GM23338 (cell line): ENCODE measurements around the gene DDIAS. TPM values are rescaled to one million over a fixed set of nuclear protein-coding genes. Genes with fewer than 3 reads are reported as not detected.
"Not testable (repeated sequence)": the region's sequence is repeated elsewhere in the genome, so short reads cannot be mapped to it uniquely, and the experiment has no call there.

ENCODE experiments used
- ATAC-seq: fragments of 200-7000 bp; cut with Tn5 transposase; 3 replicates; pipeline ENCODE4 v1.9.1; 2020
- DNase-seq: peaks from one replicate; pipeline ENCODE4 v3.0.0-alpha.2; 2015; ENCODE audit warnings: low spot score
- H2AFZ ChIP-seq: fragments of 200-600 bp; sonication (generic); 2 replicates; pipeline ENCODE4 v1.8.0; 2016; ENCODE audit warnings: antibody characterized with exemption, mild to moderate bottlenecking, moderate library complexity
- H3F3A ChIP-seq: fragments of 200-600 bp; sonication (generic); replicated peaks from 2 replicates; pipeline ENCODE4 v1.8.0; 2017; ENCODE audit warnings: antibody characterized with exemption, mixed run types, low read depth
- H3K27ac ChIP-seq: fragments of 200-600 bp; sonication (generic); 2 replicates; pipeline ENCODE4 v1.6.1; 2016; ENCODE audit warnings: low read depth
- H3K27me3 ChIP-seq: fragments of 200-600 bp; sonication (generic); 2 replicates; pipeline ENCODE4 v1.8.0; 2016; ENCODE audit warnings: mild to moderate bottlenecking, mixed run types, moderate library complexity; ENCODE audit not compliant: insufficient read depth
- H3K36me3 ChIP-seq: fragments of 200-600 bp; sonication (generic); 2 replicates; pipeline ENCODE4 v1.8.0; 2016; ENCODE audit warnings: mild to moderate bottlenecking; ENCODE audit not compliant: insufficient read depth
- H3K4me1 ChIP-seq: fragments of 200-600 bp; sonication (generic); 2 replicates; pipeline ENCODE4 v1.8.0; 2016; ENCODE audit warnings: mild to moderate bottlenecking, moderate library complexity; ENCODE audit not compliant: insufficient read depth
- H3K4me2 ChIP-seq: fragments of 200-600 bp; sonication (generic); 2 replicates; pipeline ENCODE4 v1.7.1; 2017; ENCODE audit warnings: mixed run types
- H3K4me3 ChIP-seq: fragments of 200-600 bp; sonication (generic); 2 replicates; pipeline ENCODE4 v1.6.1; 2016; ENCODE audit warnings: mixed run types
- H3K79me2 ChIP-seq: fragments of 200-600 bp; sonication (generic); replicated peaks from 2 replicates; pipeline ENCODE4 v1.8.0; 2017; ENCODE audit warnings: mild to moderate bottlenecking; ENCODE audit not compliant: insufficient read depth
- H3K9me2 ChIP-seq: fragments of 200-600 bp; sonication (generic); 2 replicates; pipeline ENCODE4 v1.8.0; 2017; ENCODE audit not compliant: insufficient read depth
- H4K20me1 ChIP-seq: fragments of 200-600 bp; sonication (generic); replicated peaks from 2 replicates; pipeline ENCODE4 v1.8.0; 2017; ENCODE audit warnings: mild to moderate bottlenecking; ENCODE audit not compliant: insufficient read depth
- H3K27ac Mint-ChIP-seq: 2 replicates; pipeline ENCODE4 v1.8.0; 2020; ENCODE audit warnings: inconsistent platforms, mild to moderate bottlenecking, moderate library complexity, mixed read lengths
- H3K27me3 Mint-ChIP-seq: 3 replicates; pipeline ENCODE4 v1.8.0; 2022; ENCODE audit warnings: low read depth, mild to moderate bottlenecking, moderate library complexity, mixed read lengths, inconsistent platforms; ENCODE audit not compliant: insufficient read depth, poor library complexity
- H3K36me3 Mint-ChIP-seq: 3 replicates; pipeline ENCODE4 v1.8.0; 2021; ENCODE audit warnings: low read depth, mild to moderate bottlenecking, inconsistent platforms, moderate library complexity, mixed read lengths
- H3K4me1 Mint-ChIP-seq: 3 replicates; pipeline ENCODE4 v1.8.0; 2020; ENCODE audit warnings: mild to moderate bottlenecking, inconsistent platforms, mixed read lengths
- H3K4me3 Mint-ChIP-seq: 3 replicates; pipeline ENCODE4 v1.8.0; 2021; ENCODE audit warnings: moderate library complexity, mild to moderate bottlenecking, inconsistent platforms, mixed read lengths
- H3K9me3 Mint-ChIP-seq: 3 replicates; pipeline ENCODE4 v1.8.0; 2020; ENCODE audit warnings: moderate library complexity, mild to moderate bottlenecking, inconsistent platforms, mixed read lengths
- CREB1 ChIP-seq: fragments of 250-450 bp; sonication (Bioruptor Pico); IDR thresholded peaks from 2 replicates; pipeline ENCODE4 v1.5.0; 2020; ENCODE audit warnings: low read depth, mild to moderate bottlenecking, moderate library complexity
- JUNB ChIP-seq: IDR thresholded peaks from one replicate; pipeline ENCODE4 v1.6.1; 2016; ENCODE audit warnings: antibody characterized with exemption; ENCODE audit not compliant: unreplicated experiment
- NANOG ChIP-seq: IDR thresholded peaks from 2 replicates; pipeline ENCODE4 v1.6.1; 2016; ENCODE audit warnings: antibody characterized with exemption, borderline replicate concordance
- polyA plus RNA-seq: library from polyadenylated mRNA; unstranded; fragments of >200 nt; fragmentation: Nextera tagmentation; extraction: Ambion mirVana; gene quantifications from 2 replicates; pipeline ENCODE4 v1.2.1, GENCODE V29; 2016
- total RNA-seq: library from RNA; depleted of rRNA; stranded (reverse); fragments of >200 nt; shearing (Covaris generic); gene quantifications from 2 replicates; pipeline ENCODE4 v1.2.3, GENCODE V29; 2014
- TF ChIP-seq, protein P1 (sequence below): fragments of 250-450 bp; sonication (Bioruptor Pico); IDR thresholded peaks from 2 replicates; pipeline ENCODE4 v1.5.0; 2020; ENCODE audit warnings: mild to moderate bottlenecking, moderate library complexity
- TF ChIP-seq, protein P2 (sequence below), 2 experiments: fragments of 200-600 bp in 1 of 2; sonication (generic) in 1 of 2; conservative IDR thresholded peaks; 2 replicates each; pipeline versions ENCODE4 v1.5.1 to v1.6.1; 2016 to 2017; ENCODE audit warnings: antibody characterized with exemption in 2 of 2, low read depth in 2 of 2, mild to moderate bottlenecking in 2 of 2, moderate library complexity in 1 of 2

DDIAS gene
- total and polyA plus RNA-seq, 2 experiments from 2014 or later = 19.5 to 53.0 TPM

DNA sequence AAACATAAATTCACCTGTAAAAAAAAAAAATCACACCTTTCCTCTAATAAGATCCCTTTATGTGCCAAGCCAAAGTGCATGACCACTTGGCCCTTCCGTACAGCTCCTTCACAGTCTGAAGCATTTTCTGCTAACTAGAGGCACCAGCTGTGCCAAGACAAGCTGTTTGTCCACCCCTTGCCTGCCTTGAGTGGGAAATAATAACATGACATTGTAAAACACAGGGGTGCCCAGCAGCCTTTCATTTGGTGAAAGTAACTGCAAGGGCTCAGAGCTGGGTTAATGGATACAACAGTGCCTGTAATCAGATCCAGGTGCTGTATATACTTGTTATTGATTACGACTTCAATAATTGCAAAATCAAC, 59.2 kb downstream of the DDIAS start:
- Mint-ChIP-seq H3K27me3 (peaks cover 2% of the 10 kb centered on the region), H3K27ac (no peak overlapping the region), H3K36me3 (no peaks in the 10 kb centered on the region), H3K4me1 (peaks cover 6% of the 10 kb centered on the region; the same call in 2 of the 3 replicates), H3K9me3 (peaks cover 9% of the 10 kb centered on the region; the same call in 1 of the 3 replicates), H3K4me3 (no peak overlapping the region)
- no peaks in the 10 kb centered on the region for H3K36me3 ChIP-seq
- H2AFZ ChIP-seq = no peak overlapping the region
- DNase-seq (no peak), ATAC-seq (no peak)
- no peaks in the 10 kb centered on the region for H3F3A ChIP-seq
- peaks cover under 1% of the 10 kb centered on the region; the same call in 1 of the 2 replicates for H3K4me1 ChIP-seq
- TF ChIP-seq CREB1 (CRISPR knock-in tag) (no peak), JUNB (no peak), NANOG (no peak)
- TF ChIP-seq, protein P1, sequence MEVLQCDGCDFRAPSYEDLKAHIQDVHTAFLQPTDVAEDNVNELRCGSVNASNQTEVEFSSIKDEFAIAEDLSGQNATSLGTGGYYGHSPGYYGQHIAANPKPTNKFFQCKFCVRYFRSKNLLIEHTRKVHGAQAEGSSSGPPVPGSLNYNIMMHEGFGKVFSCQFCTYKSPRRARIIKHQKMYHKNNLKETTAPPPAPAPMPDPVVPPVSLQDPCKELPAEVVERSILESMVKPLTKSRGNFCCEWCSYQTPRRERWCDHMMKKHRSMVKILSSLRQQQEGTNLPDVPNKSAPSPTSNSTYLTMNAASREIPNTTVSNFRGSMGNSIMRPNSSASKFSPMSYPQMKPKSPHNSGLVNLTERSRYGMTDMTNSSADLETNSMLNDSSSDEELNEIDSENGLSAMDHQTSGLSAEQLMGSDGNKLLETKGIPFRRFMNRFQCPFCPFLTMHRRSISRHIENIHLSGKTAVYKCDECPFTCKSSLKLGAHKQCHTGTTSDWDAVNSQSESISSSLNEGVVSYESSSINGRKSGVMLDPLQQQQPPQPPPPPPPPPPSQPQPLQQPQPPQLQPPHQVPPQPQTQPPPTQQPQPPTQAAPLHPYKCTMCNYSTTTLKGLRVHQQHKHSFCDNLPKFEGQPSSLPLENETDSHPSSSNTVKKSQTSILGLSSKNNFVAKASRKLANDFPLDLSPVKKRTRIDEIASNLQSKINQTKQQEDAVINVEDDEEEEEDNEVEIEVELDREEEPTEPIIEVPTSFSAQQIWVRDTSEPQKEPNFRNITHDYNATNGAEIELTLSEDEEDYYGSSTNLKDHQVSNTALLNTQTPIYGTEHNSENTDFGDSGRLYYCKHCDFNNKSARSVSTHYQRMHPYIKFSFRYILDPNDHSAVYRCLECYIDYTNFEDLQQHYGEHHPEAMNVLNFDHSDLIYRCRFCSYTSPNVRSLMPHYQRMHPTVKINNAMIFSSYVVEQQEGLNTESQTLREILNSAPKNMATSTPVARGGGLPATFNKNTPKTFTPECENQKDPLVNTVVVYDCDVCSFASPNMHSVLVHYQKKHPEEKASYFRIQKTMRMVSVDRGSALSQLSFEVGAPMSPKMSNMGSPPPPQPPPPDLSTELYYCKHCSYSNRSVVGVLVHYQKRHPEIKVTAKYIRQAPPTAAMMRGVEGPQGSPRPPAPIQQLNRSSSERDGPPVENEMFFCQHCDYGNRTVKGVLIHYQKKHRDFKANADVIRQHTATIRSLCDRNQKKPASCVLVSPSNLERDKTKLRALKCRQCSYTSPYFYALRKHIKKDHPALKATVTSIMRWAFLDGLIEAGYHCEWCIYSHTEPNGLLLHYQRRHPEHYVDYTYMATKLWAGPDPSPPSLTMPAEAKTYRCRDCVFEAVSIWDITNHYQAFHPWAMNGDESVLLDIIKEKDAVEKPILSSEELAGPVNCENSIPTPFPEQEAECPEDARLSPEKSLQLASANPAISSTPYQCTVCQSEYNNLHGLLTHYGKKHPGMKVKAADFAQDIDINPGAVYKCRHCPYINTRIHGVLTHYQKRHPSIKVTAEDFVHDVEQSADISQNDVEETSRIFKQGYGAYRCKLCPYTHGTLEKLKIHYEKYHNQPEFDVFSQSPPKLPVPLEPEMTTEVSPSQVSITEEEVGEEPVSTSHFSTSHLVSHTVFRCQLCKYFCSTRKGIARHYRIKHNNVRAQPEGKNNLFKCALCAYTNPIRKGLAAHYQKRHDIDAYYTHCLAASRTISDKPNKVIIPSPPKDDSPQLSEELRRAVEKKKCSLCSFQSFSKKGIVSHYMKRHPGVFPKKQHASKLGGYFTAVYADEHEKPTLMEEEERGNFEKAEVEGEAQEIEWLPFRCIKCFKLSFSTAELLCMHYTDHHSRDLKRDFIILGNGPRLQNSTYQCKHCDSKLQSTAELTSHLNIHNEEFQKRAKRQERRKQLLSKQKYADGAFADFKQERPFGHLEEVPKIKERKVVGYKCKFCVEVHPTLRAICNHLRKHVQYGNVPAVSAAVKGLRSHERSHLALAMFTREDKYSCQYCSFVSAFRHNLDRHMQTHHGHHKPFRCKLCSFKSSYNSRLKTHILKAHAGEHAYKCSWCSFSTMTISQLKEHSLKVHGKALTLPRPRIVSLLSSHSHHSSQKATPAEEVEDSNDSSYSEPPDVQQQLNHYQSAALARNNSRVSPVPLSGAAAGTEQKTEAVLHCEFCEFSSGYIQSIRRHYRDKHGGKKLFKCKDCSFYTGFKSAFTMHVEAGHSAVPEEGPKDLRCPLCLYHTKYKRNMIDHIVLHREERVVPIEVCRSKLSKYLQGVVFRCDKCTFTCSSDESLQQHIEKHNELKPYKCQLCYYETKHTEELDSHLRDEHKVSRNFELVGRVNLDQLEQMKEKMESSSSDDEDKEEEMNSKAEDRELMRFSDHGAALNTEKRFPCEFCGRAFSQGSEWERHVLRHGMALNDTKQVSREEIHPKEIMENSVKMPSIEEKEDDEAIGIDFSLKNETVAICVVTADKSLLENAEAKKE (CRISPR knock-in tag) = no peak
- TF ChIP-seq, protein P2, sequence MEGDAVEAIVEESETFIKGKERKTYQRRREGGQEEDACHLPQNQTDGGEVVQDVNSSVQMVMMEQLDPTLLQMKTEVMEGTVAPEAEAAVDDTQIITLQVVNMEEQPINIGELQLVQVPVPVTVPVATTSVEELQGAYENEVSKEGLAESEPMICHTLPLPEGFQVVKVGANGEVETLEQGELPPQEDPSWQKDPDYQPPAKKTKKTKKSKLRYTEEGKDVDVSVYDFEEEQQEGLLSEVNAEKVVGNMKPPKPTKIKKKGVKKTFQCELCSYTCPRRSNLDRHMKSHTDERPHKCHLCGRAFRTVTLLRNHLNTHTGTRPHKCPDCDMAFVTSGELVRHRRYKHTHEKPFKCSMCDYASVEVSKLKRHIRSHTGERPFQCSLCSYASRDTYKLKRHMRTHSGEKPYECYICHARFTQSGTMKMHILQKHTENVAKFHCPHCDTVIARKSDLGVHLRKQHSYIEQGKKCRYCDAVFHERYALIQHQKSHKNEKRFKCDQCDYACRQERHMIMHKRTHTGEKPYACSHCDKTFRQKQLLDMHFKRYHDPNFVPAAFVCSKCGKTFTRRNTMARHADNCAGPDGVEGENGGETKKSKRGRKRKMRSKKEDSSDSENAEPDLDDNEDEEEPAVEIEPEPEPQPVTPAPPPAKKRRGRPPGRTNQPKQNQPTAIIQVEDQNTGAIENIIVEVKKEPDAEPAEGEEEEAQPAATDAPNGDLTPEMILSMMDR (conservative IDR thresholded peaks at IDR 0.05; ENCODE audit: low read depth in 2 of 2) = no peak
- no peak overlapping the region for H3K27ac ChIP-seq
- peaks cover 13% of the 10 kb centered on the region; the same call in 1 of the 2 replicates for H3K9me2 ChIP-seq
- no peaks in the 10 kb centered on the region for H3K27me3 ChIP-seq
- H3K79me2 ChIP-seq = no peaks in the 10 kb centered on the region
- H4K20me1 ChIP-seq = no peaks in the 10 kb centered on the region
- H3K4me2 ChIP-seq = no peak overlapping the region
- no peak overlapping the region for H3K4me3 ChIP-seq

DNA sequence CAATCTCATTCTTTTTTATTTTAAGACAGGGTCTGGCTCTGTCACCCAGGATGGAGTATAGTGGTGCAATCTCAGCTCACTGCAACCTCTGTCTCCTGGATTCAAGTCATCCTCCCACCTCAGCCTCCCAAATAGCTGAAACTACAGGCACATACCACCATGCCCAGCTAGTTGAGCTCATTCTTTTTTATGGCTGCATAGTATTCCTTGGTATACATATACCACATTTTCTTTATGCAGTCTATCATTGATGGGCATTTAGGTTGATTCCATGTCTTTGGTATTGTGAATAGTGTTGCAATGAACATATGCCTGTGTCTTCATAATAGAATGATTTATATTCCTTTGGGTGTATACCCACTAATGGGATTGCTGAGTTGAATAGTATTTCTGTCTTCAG, 60.5 kb downstream of the DDIAS start:
- not testable (repeated sequence) for H3K27ac Mint-ChIP-seq, H3F3A ChIP-seq, H3K4me1 ChIP-seq, ATAC-seq, H3K4me3 Mint-ChIP-seq, H3K4me1 Mint-ChIP-seq, H3K27ac ChIP-seq, H3K36me3 Mint-ChIP-seq, DNase-seq, H3K27me3 Mint-ChIP-seq, H3K36me3 ChIP-seq, H3K4me3 ChIP-seq, H4K20me1 ChIP-seq, H3K79me2 ChIP-seq, H3K9me3 Mint-ChIP-seq, H3K4me2 ChIP-seq, H3K9me2 ChIP-seq, H3K27me3 ChIP-seq, H2AFZ ChIP-seq
